NT2/D1 (cell line): ENCODE results near the gene ERICH6.

Experiments used
- SUZ12 ChIP-seq: IDR thresholded peaks from 2 replicates; pipeline ENCODE4 v1.6.1; 2011; ENCODE audit not compliant: insufficient read length, insufficient read depth; ENCODE audit errors: extremely low read depth
- YY1 ChIP-seq: IDR thresholded peaks from 2 replicates; pipeline ENCODE4 v1.6.1; 2011; ENCODE audit not compliant: insufficient read length, insufficient read depth
- ZNF274 ChIP-seq: IDR thresholded peaks from 2 replicates; pipeline ENCODE4 v1.6.1; 2011; ENCODE audit warnings: mild to moderate bottlenecking, low read depth, low read length

GRCh38 chr3:150666167-150666566 lies 37.6 kb downstream of the ERICH6 start:
- TF ChIP-seq YY1 = no peak
- no peak for TF ChIP-seq ZNF274
- no peak for TF ChIP-seq SUZ12
